K562 (cell line): ENCODE data around the gene C8A. TPM values are rescaled to one million over a fixed set of nuclear protein-coding genes. Genes with fewer than 3 reads are reported as not detected.

Experiments
- CBX3 ChIP-seq, 2 experiments: IDR thresholded peaks; 1 replicate in 1 of 2; 2 replicates in 1 of 2; pipeline ENCODE4 v1.6.1; 2012; ENCODE audit warnings: inconsistent platforms in 2 of 2, low read length in 2 of 2, borderline replicate concordance in 1 of 2, control low read depth in 1 of 2
- TBL1XR1 ChIP-seq, 2 experiments: IDR thresholded peaks; 2 replicates each; pipeline ENCODE4 v1.6.1; 2012; ENCODE audit warnings: improper control_type of control experiment in 2 of 2, low read length in 2 of 2, mild to moderate bottlenecking in 1 of 2
- ZBED1 ChIP-seq: IDR thresholded peaks from 2 replicates; pipeline ENCODE4 v1.6.1; 2014
- ZNF133 ChIP-seq: fragments of 250-450 bp; sonication (Bioruptor Pico); IDR thresholded peaks from 2 replicates; pipeline ENCODE4 v1.4.0; 2020; ENCODE audit warnings: mild to moderate bottlenecking
- ZNF197 ChIP-seq: fragments of 200-800 bp; sonication (Bioruptor generic); IDR thresholded peaks from 2 replicates; pipeline ENCODE4 v1.6.1; 2016; ENCODE audit warnings: low read depth, missing genetic modification characterization, missing compliant biosample characterization
- ZNF224 ChIP-seq: sonication (generic); formaldehyde crosslinking; IDR thresholded peaks from 2 replicates; pipeline ENCODE4 v1.8.0; 2022; ENCODE audit warnings: mild to moderate bottlenecking, missing genetic modification reagents
- polyA plus RNA-seq, 8 experiments: library from polyadenylated mRNA; depleted of rRNA in 4 of 8; stranded (reverse) in 5 of 8; unstranded in 3 of 8; fragments of >200 nt; fragmentation: Nextera tagmentation in 2 of 8; fragmentation: Illumina TruSeq in 1 of 8; extraction: Ambion mirVana in 2 of 8; extraction: Trizol in 1 of 8; gene quantifications; 2 replicates each; pipeline versions ENCODE4 v1.2.1 to v1.2.3, GENCODE V29; 2011 to 2014; ENCODE audit warnings: inconsistent platforms in 1 of 8, missing spikeins in 1 of 8
- total RNA-seq, 7 experiments: library from RNA; depleted of rRNA in 6 of 7; stranded (reverse); fragments of >200 nt in 6 of 7; fragmentation: Illumina TruSeq in 2 of 7; extraction: Trizol in 2 of 7; gene quantifications; 2 replicates each; pipeline versions ENCODE4 v1.2.1 to v1.2.3, GENCODE V29; 2011 to 2021; ENCODE audit warnings: low replicate concordance in 1 of 7
- TF ChIP-seq, protein P1 (sequence below): fragments of 450-650 bp; IDR thresholded peaks from 2 replicates; pipeline ENCODE4 v1.6.1; 2016; ENCODE audit warnings: antibody characterized with exemption
- TF ChIP-seq, protein P2 (sequence below), 3 experiments: fragments of 200-800 bp in 1 of 3; fragments of 250-450 bp in 1 of 3; fragments of 450-650 bp in 1 of 3; sonication (Bioruptor Pico) in 1 of 3; sonication (Bioruptor generic) in 1 of 3; formaldehyde crosslinking in 1 of 3; IDR thresholded peaks; 2 replicates each; pipeline versions ENCODE4 v1.6.1 to v1.8.0; 2016 to 2022; ENCODE audit warnings: mild to moderate bottlenecking in 2 of 3, missing genetic modification characterization in 2 of 3, missing compliant biosample characterization in 1 of 3, moderate library complexity in 1 of 3

Gene C8A
- total and polyA plus RNA-seq, 9 of the 15 experiments (the other 6 are each of a cell fraction or from before 2014, with no cell fraction given) = 0.09 TPM; not detected in 8

DNA sequence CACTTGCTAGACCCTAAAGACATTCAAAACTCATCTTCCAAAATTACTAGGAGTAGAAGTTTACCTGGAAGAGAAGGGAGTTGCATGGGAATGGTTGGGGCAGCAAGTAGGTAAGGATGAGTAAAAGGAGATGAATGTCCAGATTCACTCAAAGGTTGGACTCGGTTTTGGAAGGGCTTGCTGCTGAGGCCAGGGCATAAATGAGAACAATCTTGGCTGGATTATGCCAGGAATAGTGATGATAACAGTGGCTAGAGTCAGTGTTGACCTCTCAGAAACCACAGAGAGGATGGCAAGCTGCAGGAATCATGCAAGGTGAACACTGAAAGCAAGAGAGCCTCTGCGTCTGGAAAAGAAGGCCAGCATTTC, 43.4 kb downstream of the C8A start (continued):
- TF ChIP-seq ZBED1 (no peak), TBL1XR1 (IDR thresholded peaks at IDR 0.05; ENCODE audit: low read length in 2 of 2) (no peak), ZNF224 (CRISPR knock-in tag) (no peak), ZNF197 (CRISPR knock-in tag) (no peak), ZNF133 (CRISPR knock-in tag) (no peak), CBX3 (IDR thresholded peaks at IDR 0.05; ENCODE audit: borderline replicate concordance in 1 of 2, low read length in 2 of 2) (no peak)
- TF ChIP-seq, protein P1, sequence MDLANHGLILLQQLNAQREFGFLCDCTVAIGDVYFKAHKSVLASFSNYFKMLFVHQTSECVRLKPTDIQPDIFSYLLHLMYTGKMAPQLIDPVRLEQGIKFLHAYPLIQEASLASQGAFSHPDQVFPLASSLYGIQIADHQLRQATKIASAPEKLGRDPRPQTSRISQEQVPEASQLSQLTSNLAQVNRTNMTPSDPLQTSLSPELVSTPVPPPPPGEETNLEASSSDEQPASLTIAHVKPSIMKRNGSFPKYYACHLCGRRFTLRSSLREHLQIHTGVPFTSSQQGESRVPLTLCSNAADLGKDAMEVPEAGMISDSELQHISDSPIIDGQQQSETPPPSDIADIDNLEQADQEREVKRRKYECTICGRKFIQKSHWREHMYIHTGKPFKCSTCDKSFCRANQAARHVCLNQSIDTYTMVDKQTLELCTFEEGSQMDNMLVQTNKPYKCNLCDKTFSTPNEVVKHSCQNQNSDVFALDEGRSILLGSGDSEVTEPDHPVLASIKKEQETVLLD = no peak
- TF ChIP-seq, protein P2, sequence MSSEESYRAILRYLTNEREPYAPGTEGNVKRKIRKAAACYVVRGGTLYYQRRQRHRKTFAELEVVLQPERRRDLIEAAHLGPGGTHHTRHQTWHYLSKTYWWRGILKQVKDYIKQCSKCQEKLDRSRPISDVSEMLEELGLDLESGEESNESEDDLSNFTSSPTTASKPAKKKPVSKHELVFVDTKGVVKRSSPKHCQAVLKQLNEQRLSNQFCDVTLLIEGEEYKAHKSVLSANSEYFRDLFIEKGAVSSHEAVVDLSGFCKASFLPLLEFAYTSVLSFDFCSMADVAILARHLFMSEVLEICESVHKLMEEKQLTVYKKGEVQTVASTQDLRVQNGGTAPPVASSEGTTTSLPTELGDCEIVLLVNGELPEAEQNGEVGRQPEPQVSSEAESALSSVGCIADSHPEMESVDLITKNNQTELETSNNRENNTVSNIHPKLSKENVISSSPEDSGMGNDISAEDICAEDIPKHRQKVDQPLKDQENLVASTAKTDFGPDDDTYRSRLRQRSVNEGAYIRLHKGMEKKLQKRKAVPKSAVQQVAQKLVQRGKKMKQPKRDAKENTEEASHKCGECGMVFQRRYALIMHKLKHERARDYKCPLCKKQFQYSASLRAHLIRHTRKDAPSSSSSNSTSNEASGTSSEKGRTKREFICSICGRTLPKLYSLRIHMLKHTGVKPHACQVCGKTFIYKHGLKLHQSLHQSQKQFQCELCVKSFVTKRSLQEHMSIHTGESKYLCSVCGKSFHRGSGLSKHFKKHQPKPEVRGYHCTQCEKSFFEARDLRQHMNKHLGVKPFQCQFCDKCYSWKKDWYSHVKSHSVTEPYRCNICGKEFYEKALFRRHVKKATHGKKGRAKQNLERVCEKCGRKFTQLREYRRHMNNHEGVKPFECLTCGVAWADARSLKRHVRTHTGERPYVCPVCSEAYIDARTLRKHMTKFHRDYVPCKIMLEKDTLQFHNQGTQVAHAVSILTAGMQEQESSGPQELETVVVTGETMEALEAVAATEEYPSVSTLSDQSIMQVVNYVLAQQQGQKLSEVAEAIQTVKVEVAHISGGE (CRISPR knock-in tag; IDR thresholded peaks at IDR 0.05) = no peak
